Activated naive CD4-positive, alpha-beta T cell treated with anti-CD3 and anti-CD28 coated beads, Interleukin-2, amount 10 ng/mL, durations not matched to agents 7 days and 5 days (primary cell): ENCODE data around the gene AHNAK.
"Not testable (repeated sequence)": the region's sequence is repeated elsewhere in the genome, so short reads cannot be mapped to it uniquely, and the experiment has no call there.

Source experiments
- CTCF ChIA-PET: fragments of 350-600 bp; sonication (Branson Sonifier 250); formaldehyde crosslinking; loops from one replicate; lab custom pipeline; 2021; ENCODE audit warnings: antibody characterized with exemption; lab: Charles Lee
- DNase-seq: peaks from one replicate; pipeline ENCODE4 v3.0.0-alpha.2; 2020
- H3K27ac Mint-ChIP-seq: one replicate; pipeline ENCODE4 v1.8.0; 2021; ENCODE audit warnings: mild to moderate bottlenecking, moderate library complexity, mixed read lengths
- H3K27me3 Mint-ChIP-seq: one replicate; pipeline ENCODE4 v1.8.0; 2021; ENCODE audit warnings: mild to moderate bottlenecking, mixed read lengths
- H3K36me3 Mint-ChIP-seq: one replicate; pipeline ENCODE4 v1.8.0; 2021; ENCODE audit warnings: mixed read lengths
- H3K4me1 Mint-ChIP-seq: one replicate; pipeline ENCODE4 v1.8.0; 2021; ENCODE audit warnings: mixed read lengths
- H3K4me3 Mint-ChIP-seq: one replicate; pipeline ENCODE4 v1.8.0; 2021; ENCODE audit warnings: mild to moderate bottlenecking, moderate library complexity, mixed read lengths
- H3K9me3 Mint-ChIP-seq: one replicate; pipeline ENCODE4 v1.8.0; 2021; ENCODE audit warnings: mixed read lengths

Gene AHNAK

GRCh38 chr11:62553080-62553838 is 6.7 kb upstream of the AHNAK start:
- Mint-ChIP-seq H3K36me3 (peaks cover 11% of the 10 kb centered on the region), H3K27me3 (peaks cover 29% of the 10 kb centered on the region), H3K4me3 (peak overlapping the region; percentile 59), H3K9me3 (no peaks in the 10 kb centered on the region), H3K27ac (peak overlapping the region; percentile 97), H3K4me1 (peaks cover 85% of the 10 kb centered on the region)
- DNase-seq = peak; percentile 83
- CTCF ChIA-PET = interaction anchor here (0.8 to 11.7 kb wide), 6 partner anchors 7 to 158 kb away, joined by 3 to 276 read pairs (median 12); partner anchors contain the start of gene AHNAK

- Mint-ChIP-seq H3K4me1 (peaks cover 85% of the 10 kb centered on the region), H3K9me3 (no peaks in the 10 kb centered on the region), H3K27me3 (peaks cover 36% of the 10 kb centered on the region), H3K36me3 (peaks cover 8% of the 10 kb centered on the region), H3K4me3 (peak overlapping the region; percentile 59), H3K27ac (peak overlapping the region; percentile 97)
- DNase-seq = no peak
- CTCF ChIA-PET = interaction anchor here (0.8 to 11.7 kb wide), 6 partner anchors 8 to 158 kb away, joined by 3 to 276 read pairs (median 12); partner anchors contain the start of gene AHNAK
Measured at GRCh38 chr11:62552485-62553079, 6.0 kb upstream of the AHNAK start.

GRCh38 chr11:62550478-62550877 is 3.9 kb upstream of the AHNAK start:
- H3K27ac Mint-ChIP-seq, H3K4me3 Mint-ChIP-seq: not testable (repeated sequence)

GRCh38 chr11:62548545-62549335 is 2.1 kb upstream of the AHNAK start:
- no peak for DNase-seq
- H3K36me3 Mint-ChIP-seq = peaks cover 3% of the 10 kb centered on the region
- no peak overlapping the region for H3K27ac Mint-ChIP-seq
- H3K27me3 Mint-ChIP-seq = peaks cover 62% of the 10 kb centered on the region
- H3K4me1 Mint-ChIP-seq = peaks cover 68% of the 10 kb centered on the region
- CTCF ChIA-PET = interaction anchor here (1.0 kb wide), 1 partner anchor 9 kb away, joined by 7 read pairs; no protein-coding TSS in a partner anchor
- H3K9me3 Mint-ChIP-seq = no peaks in the 10 kb centered on the region
- no peak overlapping the region for H3K4me3 Mint-ChIP-seq

More at GRCh38 chr11:62550478-62550877, 3.9 kb upstream of the AHNAK start:
- DNase-seq, H3K36me3 Mint-ChIP-seq, H3K9me3 Mint-ChIP-seq: not testable (repeated sequence)
- H3K27me3 Mint-ChIP-seq = peaks cover 54% of the 10 kb centered on the region
- H3K4me1 Mint-ChIP-seq = peaks cover 69% of the 10 kb centered on the region
- CTCF ChIA-PET = interaction anchor here (3.5 to 11.7 kb wide), 3 partner anchors 9 to 126 kb away, joined by 16 to 276 read pairs (median 19); partner anchors contain the start of gene AHNAK

GRCh38 chr11:62547691-62548281 is 1.2 kb upstream of the AHNAK start:
- no peak for DNase-seq
- H3K4me3 Mint-ChIP-seq = peak overlapping the region; percentile 79

GRCh38 chr11:62546929-62547625 is 471 bp upstream of the AHNAK start:
- Mint-ChIP-seq H3K36me3 (peaks cover 3% of the 10 kb centered on the region), H3K4me3 (peak overlapping the region; percentile 79), H3K9me3 (no peaks in the 10 kb centered on the region), H3K4me1 (peaks cover 68% of the 10 kb centered on the region), H3K27me3 (peaks cover 62% of the 10 kb centered on the region), H3K27ac (no peak overlapping the region)
- CTCF ChIA-PET = interaction anchor here (0.7 to 11.3 kb wide), 4 partner anchors 9 to 153 kb away, joined by 3 to 276 read pairs (median 4); no protein-coding TSS in a partner anchor
- no peak for DNase-seq

More at GRCh38 chr11:62547691-62548281, 1.2 kb upstream of the AHNAK start:
- Mint-ChIP-seq H3K9me3 (no peaks in the 10 kb centered on the region), H3K4me1 (peaks cover 68% of the 10 kb centered on the region), H3K27me3 (peaks cover 62% of the 10 kb centered on the region), H3K36me3 (peaks cover 3% of the 10 kb centered on the region), H3K27ac (no peak overlapping the region)
- CTCF ChIA-PET = interaction anchor here (1.0 to 11.3 kb wide), 3 partner anchors 9 to 154 kb away, joined by 6 to 276 read pairs (median 7); no protein-coding TSS in a partner anchor

- Mint-ChIP-seq H3K36me3 (peaks cover 3% of the 10 kb centered on the region), H3K27me3 (peaks cover 56% of the 10 kb centered on the region), H3K9me3 (no peaks in the 10 kb centered on the region), H3K4me3 (peak overlapping the region; percentile 95), H3K4me1 (peaks cover 68% of the 10 kb centered on the region), H3K27ac (peak overlapping the region; percentile 69)
- CTCF ChIA-PET = interaction anchor here (3.3 to 11.3 kb wide), 4 partner anchors 11 to 145 kb away, joined by 10 to 276 read pairs (median 96); partner anchors contain the start of gene TUT1
- DNase-seq = peak; percentile 60
Measured at GRCh38 chr11:62545437-62546243, 966 bp downstream of the AHNAK start.

GRCh38 chr11:62544581-62545436 is 1.8 kb downstream of the AHNAK start:
- DNase-seq = peak; percentile 54
- Mint-ChIP-seq H3K27me3 (peaks cover 48% of the 10 kb centered on the region), H3K4me3 (peak overlapping the region; percentile 95), H3K9me3 (no peaks in the 10 kb centered on the region), H3K27ac (peak overlapping the region; percentile 81), H3K4me1 (peaks cover 68% of the 10 kb centered on the region), H3K36me3 (peaks cover 3% of the 10 kb centered on the region)
- CTCF ChIA-PET = interaction anchor here (0.8 to 11.3 kb wide), 8 partner anchors 11 to 163 kb away, joined by 3 to 276 read pairs (median 20); partner anchors contain the start of gene TUT1

GRCh38 chr11:62543680-62544444 is 2.7 kb downstream of the AHNAK start:
- H3K4me1 Mint-ChIP-seq = peaks cover 73% of the 10 kb centered on the region
- H3K27ac Mint-ChIP-seq = peak overlapping the region; percentile 11
- DNase-seq = no peak
- CTCF ChIA-PET = interaction anchor here (0.8 to 11.3 kb wide), 16 partner anchors 12 to 162 kb away, joined by 3 to 276 read pairs (median 5); partner anchors contain the start of gene TUT1
- peak overlapping the region; percentile 95 for H3K4me3 Mint-ChIP-seq
- peaks cover 3% of the 10 kb centered on the region for H3K36me3 Mint-ChIP-seq
- peaks cover 39% of the 10 kb centered on the region for H3K27me3 Mint-ChIP-seq
- H3K9me3 Mint-ChIP-seq = no peaks in the 10 kb centered on the region

GRCh38 chr11:62542750-62543567 is 3.6 kb downstream of the AHNAK start:
- Mint-ChIP-seq H3K27me3 (peaks cover 30% of the 10 kb centered on the region), H3K9me3 (no peaks in the 10 kb centered on the region), H3K4me3 (peak overlapping the region; percentile 61), H3K27ac (peak overlapping the region; percentile 64), H3K4me1 (peaks cover 79% of the 10 kb centered on the region), H3K36me3 (peaks cover 3% of the 10 kb centered on the region)
- peak; percentile 80 for DNase-seq
- CTCF ChIA-PET = interaction anchor here (0.7 to 11.3 kb wide), 27 partner anchors 13 to 211 kb away, joined by 3 to 276 read pairs (median 5); partner anchors contain the start of genes EEF1G, TUT1 and ZBTB3
